Heart left ventricle (tissue), 16 donors: ENCODE measurements around the gene HS6ST1. TPM values are rescaled to one million over a fixed set of nuclear protein-coding genes. Genes with fewer than 3 reads are reported as not detected.

Experiments used
- ATAC-seq, 4 donors: fragments of 200-7000 bp; cut with Tn5 transposase; one replicate each; pipeline ENCODE4 v1.9.1; 2020 to 2022; ENCODE audit warnings: moderate library complexity in 4 of 4, mild to moderate bottlenecking in 3 of 4, moderate number of reproducible peaks in 1 of 4
- DNase-seq, 5 donors: peaks; one replicate each; pipeline ENCODE4 v3.0.0-alpha.2; 2020
- H3K27ac ChIP-seq, 12 donors: fragments of 200-600 bp; sonication (generic) in 4 of 12; one replicate each; pipeline versions ENCODE4 v1.5.0 to v1.8.0; 2016 to 2022; ENCODE audit warnings: mild to moderate bottlenecking in 2 of 12
- H3K27me3 ChIP-seq, 9 donors: fragments of 200-600 bp; sonication (generic) in 2 of 9; one replicate each; pipeline versions ENCODE4 v1.5.1 to v1.8.0; 2016 to 2022; ENCODE audit warnings: mild to moderate bottlenecking in 3 of 9
- H3K36me3 ChIP-seq, 9 donors: fragments of 200-600 bp; sonication (generic) in 2 of 9; one replicate each; pipeline versions ENCODE4 v1.5.0 to v1.8.0; 2018 to 2022; ENCODE audit warnings: mild to moderate bottlenecking in 2 of 9
- H3K4me1 ChIP-seq, 12 donors: fragments of 200-600 bp; sonication (generic) in 4 of 12; one replicate each; pipeline versions ENCODE4 v1.5.0 to v1.8.0; 2016 to 2022; ENCODE audit warnings: mild to moderate bottlenecking in 3 of 12
- H3K4me3 ChIP-seq, 12 donors: fragments of 200-600 bp; sonication (generic) in 4 of 12; one replicate each; pipeline versions ENCODE4 v1.5.0 to v1.8.0; 2017 to 2022; ENCODE audit warnings: mild to moderate bottlenecking in 9 of 12, moderate library complexity in 4 of 12
- H3K9me3 ChIP-seq, 12 donors: fragments of 200-600 bp; sonication (generic) in 4 of 12; one replicate each; pipeline versions ENCODE4 v1.5.0 to v1.8.0; 2016 to 2022; ENCODE audit warnings: mild to moderate bottlenecking in 1 of 12
- CTCF ChIP-seq, 12 donors: fragments of 200-600 bp; sonication (generic) in 4 of 12; IDR thresholded peaks; one replicate each; pipeline versions ENCODE4 v1.5.0 to v1.8.0; 2018 to 2022; ENCODE audit warnings: antibody characterized with exemption in 12 of 12, mild to moderate bottlenecking in 5 of 12
- POLR2A ChIP-seq, 2 donors: fragments of 450-650 bp; IDR thresholded peaks; one replicate each; pipeline ENCODE4 v1.6.1; 2017; ENCODE audit warnings: antibody characterized with exemption in 2 of 2, mild to moderate bottlenecking in 2 of 2, moderate library complexity in 2 of 2
- WGBS, 4 donors: extraction: QIAGEN DNeasy Blood & Tissue Kit in 2 of 4; methylation state at CpG; one replicate each; pipeline versions ENCODE4 v1.1.5 to v1.1.7; 2013 to 2018; 5-methylcytosine and 5-hydroxymethylcytosine counted together
- intact Hi-C, 10 donors: fragments of 100-400 bp; cut with DNase I; formaldehyde crosslinking; loops; one replicate each; pipeline versions ENCODE4 v1.11.1 to v1.14.2; 2022
- polyA plus RNA-seq, 2 donors: library from polyadenylated mRNA; stranded (reverse); fragments of 200-250 nt; gene quantifications; one replicate each; pipeline ENCODE4 v1.2.3, GENCODE V29; 2013
- total RNA-seq, 9 donors: library from RNA; depleted of rRNA in 2 of 9; stranded (reverse); fragments of >200 nt in 2 of 9; fragmentation: NEBNext Ultra II Directional in 3 of 9; extraction: Animal tissue kit (Norgen Biotek cat#: 25700) in 3 of 9; gene quantifications; one replicate each; pipeline versions ENCODE4 v1.1.0 to v1.2.4, GENCODE V29; 2016 to 2023
- donor health status: ischemic (EF 13 %, LVEDD 7.1; RV severe dilation, severe dysfunction).
- donor health status: healthy with polysubstance abuse.
- donor health status: DM: no; HTN: yes; CAD: no.
- donor health status: DM: no; HTN: no; CAD: no.
- donor health status: ischemic (EF 25% LVEDD 6.9; RV normal size, moderate dysfunction).
- donor health status: ischemic (EF 25% LVEDD 5.7; RV mildly dilated, moderate dysfunction).
- donor health status: healthy.
- donor health status: DM: yes; HTN: yes; CAD: no.
- donor health status: ischemic (EF 35%, LVEDD 5.7; RV mildly dilated, moderate dysfunction).
- donor health status: nonischemic (EF 11% LVEDD 7.7; RV severe dilation, severe dysfunction).
- donor health status: DM: yes; HTN: yes; CAD: no.
- donor health status: PGD.
- donor health status: ischemic (EF 29% LVEDD 5.4; RV normal size, mild dysfunction).
- donor health status: nonischemic (EF 23%, LVEDD 6.1; RV moderate dilation, normal function).

HS6ST1 gene
- total and polyA plus RNA-seq, 11 donors: 15.6 to 87.3 (median 24.9) TPM

- no peak overlapping the region for H3K4me3 ChIP-seq
- no peak for TF ChIP-seq POLR2A (IDR thresholded peaks at IDR 0.05)
- no peak for TF ChIP-seq CTCF (IDR thresholded peaks at IDR 0.05)
- H3K27me3 ChIP-seq: no peaks in the 10 kb centered on the region
- WGBS, 4 donors: 56 to 67% (median 62%) methylated on average over 12 to 13 of the region's 13 CpGs
- ATAC-seq (peak in 1 of 4 donors; percentile 43), DNase-seq (peak in 3 of 5 donors; percentile 28 to 40 (median 28))
- peaks cover 0 to 3% (median 0%) of the 10 kb centered on the region in 9 donors for H3K36me3 ChIP-seq
- no peaks in the 10 kb centered on the region for H3K9me3 ChIP-seq
- peaks cover 0 to 70% (median 41%) of the 10 kb centered on the region in 12 donors for H3K4me1 ChIP-seq
- peak overlapping the region in 1 of 12 donors; percentile 45 for H3K27ac ChIP-seq
- intact Hi-C loops: no loop called here
These were observed 32.5 kb downstream of the HS6ST1 start for GRCh38 chr2:128286011-128286721.

DNA sequence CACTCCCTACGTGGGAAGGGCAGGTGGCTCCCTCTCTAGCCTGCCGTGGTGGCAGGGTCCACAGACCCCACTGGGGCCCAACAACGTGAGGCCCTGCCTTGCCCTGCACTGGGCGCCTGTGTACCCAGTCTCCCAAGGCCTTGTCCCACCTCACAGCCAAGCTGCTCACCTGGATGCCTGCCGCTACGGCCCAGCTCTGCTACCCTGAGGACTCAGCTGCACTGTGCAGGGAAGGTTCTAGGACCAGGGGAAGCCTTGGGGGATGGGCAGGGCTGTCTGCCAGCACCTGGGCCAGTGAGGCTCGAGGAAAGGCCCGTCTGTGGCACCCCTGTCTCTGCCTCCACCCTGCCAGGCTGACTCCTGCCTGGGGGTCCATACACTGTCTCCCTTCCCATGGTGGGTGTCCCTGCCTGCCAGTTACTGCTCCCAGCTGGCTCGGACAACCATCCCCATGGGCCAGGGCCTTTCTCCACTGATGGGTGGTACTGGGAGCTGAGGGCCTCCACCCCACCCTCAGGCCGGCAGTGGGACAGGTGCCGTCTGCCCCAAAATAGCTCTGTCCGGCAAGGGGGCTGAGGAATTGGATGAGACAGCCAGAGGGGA, 33.2 kb downstream of the HS6ST1 start:
- peak overlapping the region in 1 of 12 donors; percentile 14 for H3K27ac ChIP-seq
- ATAC-seq (no peak), DNase-seq (peak in 3 of 5 donors; percentile 18 to 53 (median 20))
- intact Hi-C loops: no loop called here
- peaks cover 0 to 3% (median 0%) of the 10 kb centered on the region in 9 donors for H3K36me3 ChIP-seq
- no peaks in the 10 kb centered on the region for H3K9me3 ChIP-seq
- 93 to 100% (median 96%) methylated on average over 6 to 12 of the region's 12 CpGs for whole genome bisulfite sequencing, 4 donors
- TF ChIP-seq CTCF (IDR thresholded peaks at IDR 0.05) (no peak), POLR2A (IDR thresholded peaks at IDR 0.05) (no peak)
- no peaks in the 10 kb centered on the region for H3K27me3 ChIP-seq
- H3K4me3 ChIP-seq: no peak overlapping the region
- H3K4me1 ChIP-seq: peaks cover 0 to 77% (median 48%) of the 10 kb centered on the region in 12 donors

- Histone ChIP-seq H3K4me1 (peaks cover 0 to 83% (median 54%) of the 10 kb centered on the region in 12 donors), H3K27me3 (no peaks in the 10 kb centered on the region), H3K27ac (no peak overlapping the region), H3K36me3 (peaks cover 0 to 3% (median 0%) of the 10 kb centered on the region in 9 donors), H3K4me3 (no peak overlapping the region), H3K9me3 (no peaks in the 10 kb centered on the region)
- WGBS, 4 donors: 91 to 98% (median 94%) methylated on average over 11 of the region's 11 CpGs
- intact Hi-C loops: loop anchor here in 1 of 10 donors (5.0 kb wide), 1 partner anchor 32 kb away; the partner anchor contains the start of gene HS6ST1
- TF ChIP-seq POLR2A (IDR thresholded peaks at IDR 0.05) (no peak), CTCF (IDR thresholded peaks at IDR 0.05) (no peak)
- peak in 3 of 5 donors; percentile 22 to 55 (median 26) for DNase-seq
- no peak for ATAC-seq
These were observed 33.8 kb downstream of the HS6ST1 start for GRCh38 chr2:128284841-128285240.

DNA sequence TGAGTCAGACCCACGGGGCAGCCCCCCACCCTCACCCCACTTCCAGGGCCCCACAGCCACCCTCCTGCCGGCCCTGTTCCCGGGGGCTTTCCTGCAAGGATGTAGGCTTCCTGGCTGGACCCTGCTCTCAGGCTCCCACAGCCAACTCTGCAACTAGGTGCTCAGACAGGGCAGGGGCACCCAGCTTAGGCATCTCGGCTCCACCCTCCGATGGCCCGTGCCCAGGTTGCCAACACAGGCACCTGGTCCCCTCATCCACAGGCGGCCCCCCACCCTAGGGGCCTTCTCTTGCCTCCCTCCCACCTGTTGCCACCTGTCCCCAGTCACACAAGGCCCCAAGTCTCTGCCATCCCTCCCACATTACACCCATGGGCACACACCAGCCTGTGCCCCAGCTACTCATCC, 34.6 kb downstream of the HS6ST1 start:
- 80 to 86% (median 84%) methylated on average over 6 to 7 of the region's 7 CpGs for WGBS, 4 donors
- Histone ChIP-seq H3K27me3 (no peaks in the 10 kb centered on the region), H3K27ac (no peak overlapping the region), H3K4me3 (no peak overlapping the region), H3K9me3 (no peaks in the 10 kb centered on the region), H3K36me3 (peaks cover 0 to under 1% (median 0%) of the 10 kb centered on the region in 9 donors), H3K4me1 (peaks cover 0 to 83% (median 55%) of the 10 kb centered on the region in 12 donors)
- peak in 3 of 5 donors; percentile 19 to 62 (median 22) for DNase-seq
- no peak for ATAC-seq
- intact Hi-C loops: loop anchor here in 1 of 10 donors (5.0 kb wide), 1 partner anchor 33 kb away; the partner anchor contains the start of gene HS6ST1
- TF ChIP-seq CTCF (IDR thresholded peaks at IDR 0.05): no peak
- TF ChIP-seq POLR2A (IDR thresholded peaks at IDR 0.05): no peak
